ENCODE measurements around the gene CD4.

DNA sequence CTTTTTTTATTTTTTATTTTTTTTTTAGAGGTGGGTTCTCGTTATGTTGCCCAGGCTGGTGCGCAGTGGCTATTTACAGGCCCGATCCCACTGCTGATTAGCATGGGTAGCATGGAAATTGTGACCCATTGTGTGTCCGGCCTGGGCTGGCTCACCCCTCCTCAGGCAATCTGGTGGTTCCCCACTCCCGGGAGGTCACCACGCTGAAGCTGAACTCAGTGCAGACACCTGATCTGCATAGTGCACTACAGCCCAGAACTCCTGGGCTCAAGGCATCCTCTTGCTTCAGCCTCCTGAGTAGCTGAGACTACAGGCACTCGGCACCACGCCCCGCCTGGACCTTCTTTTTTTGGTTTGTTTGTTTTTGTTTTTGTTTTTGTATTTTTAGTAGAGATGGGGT lies 5.5 kb upstream of the CD4 start:
- TF ChIP-seq POLR2AphosphoS5 (IDR thresholded peaks at IDR 0.05; ENCODE audit: insufficient read depth, low read depth, low read length): no peak
- TF ChIP-seq, protein P1, sequence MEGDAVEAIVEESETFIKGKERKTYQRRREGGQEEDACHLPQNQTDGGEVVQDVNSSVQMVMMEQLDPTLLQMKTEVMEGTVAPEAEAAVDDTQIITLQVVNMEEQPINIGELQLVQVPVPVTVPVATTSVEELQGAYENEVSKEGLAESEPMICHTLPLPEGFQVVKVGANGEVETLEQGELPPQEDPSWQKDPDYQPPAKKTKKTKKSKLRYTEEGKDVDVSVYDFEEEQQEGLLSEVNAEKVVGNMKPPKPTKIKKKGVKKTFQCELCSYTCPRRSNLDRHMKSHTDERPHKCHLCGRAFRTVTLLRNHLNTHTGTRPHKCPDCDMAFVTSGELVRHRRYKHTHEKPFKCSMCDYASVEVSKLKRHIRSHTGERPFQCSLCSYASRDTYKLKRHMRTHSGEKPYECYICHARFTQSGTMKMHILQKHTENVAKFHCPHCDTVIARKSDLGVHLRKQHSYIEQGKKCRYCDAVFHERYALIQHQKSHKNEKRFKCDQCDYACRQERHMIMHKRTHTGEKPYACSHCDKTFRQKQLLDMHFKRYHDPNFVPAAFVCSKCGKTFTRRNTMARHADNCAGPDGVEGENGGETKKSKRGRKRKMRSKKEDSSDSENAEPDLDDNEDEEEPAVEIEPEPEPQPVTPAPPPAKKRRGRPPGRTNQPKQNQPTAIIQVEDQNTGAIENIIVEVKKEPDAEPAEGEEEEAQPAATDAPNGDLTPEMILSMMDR (IDR thresholded peaks at IDR 0.05; ENCODE audit: extremely low read depth in 1 of 2, insufficient read depth in 1 of 2, low read depth in 1 of 2, low read length in 2 of 2): no peak
- TF ChIP-seq MYC (IDR thresholded peaks at IDR 0.05; ENCODE audit: low read depth, low read length): no peak
- TF ChIP-seq EZH2 (IDR thresholded peaks at IDR 0.05; ENCODE audit: borderline replicate concordance, low read depth, low read length, severe bottlenecking): no peak
- TF ChIP-seq POLR2A (IDR thresholded peaks at IDR 0.05; ENCODE audit: low read depth, low read length): no peak
- TF ChIP-seq FOS (IDR thresholded peaks at IDR 0.05; ENCODE audit: borderline replicate concordance, insufficient read depth, low read length): no peak
